HEK293 (cell line): ENCODE results near the gene KCNJ6.

Source experiments
- REST ChIP-seq: fragments of 450-650 bp; formaldehyde crosslinking; IDR thresholded peaks from 2 replicates; pipeline ENCODE4 v1.5.1; 2016; ENCODE audit warnings: missing biosample characterization, missing genetic modification characterization
- ZNF473 ChIP-seq: fragments of 450-650 bp; formaldehyde crosslinking; IDR thresholded peaks from 2 replicates; pipeline ENCODE4 v1.5.1; 2017; ENCODE audit warnings: missing biosample characterization, missing genetic modification characterization

GRCh38 chr21:37667380-37667779 is 248.9 kb downstream of the KCNJ6 start:
- TF ChIP-seq REST (tag by site-specific recombination) (no peak), ZNF473 (tag by site-specific recombination) (no peak)
